Measurements from ENCODE around the gene PITPNB.

- TF ChIP-seq CTCF (IDR thresholded peaks at IDR 0.05) (no peak), EP300 (IDR thresholded peaks at IDR 0.05) (no peak), POLR2A (IDR thresholded peaks at IDR 0.05) (no peak)
These were observed 50.2 kb downstream of the PITPNB start for GRCh38 chr22:27868732-27869282.
